ENCODE measurements around the gene RASL12.
A peak's percentile ranks its signal among the peaks of the same experiment; 100 is the strongest.
"Not testable (repeated sequence)": the region's sequence is repeated elsewhere in the genome, so short reads cannot be mapped to it uniquely, and the experiment has no call there.

Gene RASL12

DNA sequence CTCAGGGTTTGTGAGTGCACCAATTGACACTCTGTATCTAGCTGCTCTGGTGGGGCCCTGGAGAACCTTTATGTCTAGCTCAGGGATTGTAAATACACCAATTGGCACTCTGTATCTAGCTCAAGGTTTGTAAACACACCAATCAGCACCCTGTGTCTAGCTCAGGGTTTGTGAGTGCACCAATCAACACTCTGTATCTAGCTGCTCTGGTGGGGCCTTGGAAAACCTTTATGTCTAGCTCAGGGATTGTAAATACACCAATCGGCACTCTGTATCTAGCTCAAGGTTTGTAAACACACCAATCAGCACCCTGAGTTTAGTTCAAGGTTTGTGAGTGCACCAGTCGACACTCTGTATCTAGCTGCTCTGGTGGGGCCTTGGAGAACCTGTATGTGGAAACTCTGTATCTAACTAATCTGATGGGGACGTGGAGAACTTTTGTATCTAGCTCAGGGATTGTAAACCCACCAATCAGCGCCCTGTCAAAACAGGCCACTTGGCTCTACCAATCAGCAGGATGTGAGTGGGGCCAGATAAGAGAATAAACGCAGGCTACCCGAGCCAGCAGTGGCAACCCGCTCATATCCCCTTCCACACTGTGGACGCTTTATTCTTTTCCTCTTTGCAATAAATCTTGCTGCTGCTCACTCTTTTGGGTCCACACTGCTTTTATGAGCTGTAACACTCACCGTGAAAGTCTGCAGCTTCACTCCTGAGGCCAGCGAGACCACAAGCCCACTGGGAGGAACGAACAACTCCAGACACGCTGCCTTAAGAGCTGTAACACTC lies 8.0 kb upstream of the RASL12 start:
- DNase-seq = not testable (repeated sequence)

DNA sequence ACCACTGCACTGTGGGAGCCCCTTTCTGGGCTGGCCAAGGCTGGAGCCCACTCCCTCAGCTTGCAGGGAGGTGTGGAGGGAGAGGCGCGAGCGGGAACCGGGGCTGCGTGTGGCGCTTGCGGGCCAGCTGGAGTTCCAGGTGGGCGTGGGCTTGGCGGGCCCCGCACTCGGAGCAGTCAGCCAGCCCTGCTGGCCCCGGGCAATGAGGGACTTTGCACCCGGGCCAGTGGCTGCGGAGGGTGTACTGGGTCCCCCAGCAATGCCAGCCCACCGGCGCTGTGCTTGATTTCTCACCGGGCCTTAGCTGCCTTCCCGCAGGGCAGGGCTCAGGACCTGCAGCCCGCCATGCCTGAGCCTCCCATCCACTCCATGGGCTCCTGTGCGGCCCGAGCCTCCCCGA lies 7.2 kb upstream of the RASL12 start:
- DNase-seq = not testable (repeated sequence)

- no peak for DNase-seq
Measured at GRCh38 chr15:65072617-65073016, 4.8 kb upstream of the RASL12 start.

DNA sequence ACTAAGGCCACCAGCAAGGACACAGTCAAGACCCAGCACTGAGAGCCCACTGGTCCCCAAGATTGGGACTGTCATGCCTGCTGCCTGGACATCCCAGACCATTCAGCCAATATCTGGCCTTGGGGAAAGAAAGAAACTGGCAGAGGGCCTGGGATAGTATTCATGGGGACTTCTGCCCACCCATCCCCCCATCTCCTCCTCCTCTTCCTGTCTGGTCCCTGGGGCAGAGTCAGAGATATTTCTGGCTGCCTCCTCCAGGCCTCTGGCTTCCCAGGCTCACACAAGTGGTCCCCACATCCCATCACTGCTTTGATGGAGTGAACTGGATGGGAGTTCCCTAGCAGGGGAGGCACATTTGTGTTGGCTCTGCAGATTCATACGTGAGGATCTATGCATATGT lies 4.2 kb upstream of the RASL12 start:
- peak; percentile 61 for DNase-seq

DNA sequence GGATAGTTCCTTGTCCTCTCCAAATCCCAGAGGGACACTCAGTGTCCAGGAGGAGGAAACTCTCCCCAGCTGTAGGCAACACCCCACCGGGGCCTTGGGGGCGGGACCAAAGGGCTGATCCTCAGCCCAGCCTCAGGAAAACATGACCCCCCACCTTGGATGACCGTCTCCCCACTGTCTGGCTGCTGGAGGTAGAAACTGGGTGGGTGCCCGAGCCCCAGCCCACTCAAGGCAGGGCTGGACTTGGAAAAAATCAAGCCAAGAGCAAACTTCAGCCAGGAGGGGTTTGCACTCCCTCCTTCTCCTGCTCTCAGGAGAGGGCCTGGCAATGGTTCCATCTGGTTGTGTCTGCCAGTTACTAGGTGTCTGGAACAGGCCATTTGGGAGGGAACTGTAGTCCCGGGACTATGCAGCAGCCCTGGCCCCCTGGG lies 3.6 kb upstream of the RASL12 start:
- peak; percentile 32 for DNase-seq

DNA sequence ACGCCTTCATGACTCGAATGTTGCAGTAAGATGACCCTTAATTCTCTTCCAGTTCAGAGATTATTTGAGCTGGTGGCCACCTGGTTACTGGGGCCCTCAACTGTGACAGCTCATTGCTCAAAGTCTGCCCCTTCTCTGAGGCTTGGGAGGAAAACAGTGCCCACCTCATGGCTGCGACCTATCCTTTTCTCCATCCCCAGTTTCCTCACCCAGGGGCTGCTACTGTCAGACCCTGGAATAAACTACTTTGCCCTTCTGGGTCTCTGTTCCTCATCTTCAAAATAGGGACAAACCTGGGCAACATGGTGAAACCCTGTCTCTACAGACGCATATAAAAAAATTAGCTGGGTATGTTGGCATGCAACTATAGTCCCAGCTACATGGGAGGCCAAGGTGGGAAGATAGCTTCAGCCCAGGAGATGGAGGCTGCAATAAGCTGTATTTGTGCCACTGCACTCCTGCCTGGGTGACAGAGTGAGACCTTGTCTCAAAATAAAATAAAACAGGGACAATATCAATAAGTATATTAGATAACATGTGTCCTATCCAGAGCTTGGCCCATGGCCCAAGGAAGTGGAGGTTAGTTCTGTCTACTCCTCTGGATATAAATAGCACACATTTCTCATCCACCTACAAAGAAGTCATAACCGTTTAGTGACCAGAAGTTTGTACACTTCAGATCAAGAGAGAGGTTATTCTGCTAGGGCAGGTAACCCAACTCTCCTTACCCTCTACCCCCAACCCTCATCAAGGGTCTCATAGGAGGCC lies 2.2 kb upstream of the RASL12 start:
- no peak for DNase-seq

GRCh38 chr15:65069179-65069578 lies 1.4 kb upstream of the RASL12 start:
- peak; percentile 74 for DNase-seq

DNA sequence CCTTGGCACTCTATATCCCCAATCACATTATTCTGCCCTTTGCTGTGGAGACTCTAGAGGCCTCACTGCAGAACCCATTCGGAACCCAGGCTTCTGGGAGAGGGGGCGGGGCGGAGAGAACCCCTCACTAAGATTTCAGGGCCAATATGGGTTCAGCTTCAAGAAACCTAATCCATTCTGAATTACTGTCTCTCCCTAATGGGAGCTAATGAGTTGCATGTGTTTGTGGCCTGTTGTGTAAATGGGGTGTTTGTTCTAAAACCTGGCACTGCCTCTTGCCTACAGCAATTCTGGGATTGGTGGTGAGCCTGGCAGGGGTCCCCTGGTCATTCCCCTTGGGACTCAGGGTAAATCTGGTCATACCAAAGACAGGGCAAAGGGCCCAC lies 605 bp upstream of the RASL12 start:
- no peak for DNase-seq

GRCh38 chr15:65067317-65067644 lies 510 bp downstream of the RASL12 start:
- no peak for DNase-seq

DNA sequence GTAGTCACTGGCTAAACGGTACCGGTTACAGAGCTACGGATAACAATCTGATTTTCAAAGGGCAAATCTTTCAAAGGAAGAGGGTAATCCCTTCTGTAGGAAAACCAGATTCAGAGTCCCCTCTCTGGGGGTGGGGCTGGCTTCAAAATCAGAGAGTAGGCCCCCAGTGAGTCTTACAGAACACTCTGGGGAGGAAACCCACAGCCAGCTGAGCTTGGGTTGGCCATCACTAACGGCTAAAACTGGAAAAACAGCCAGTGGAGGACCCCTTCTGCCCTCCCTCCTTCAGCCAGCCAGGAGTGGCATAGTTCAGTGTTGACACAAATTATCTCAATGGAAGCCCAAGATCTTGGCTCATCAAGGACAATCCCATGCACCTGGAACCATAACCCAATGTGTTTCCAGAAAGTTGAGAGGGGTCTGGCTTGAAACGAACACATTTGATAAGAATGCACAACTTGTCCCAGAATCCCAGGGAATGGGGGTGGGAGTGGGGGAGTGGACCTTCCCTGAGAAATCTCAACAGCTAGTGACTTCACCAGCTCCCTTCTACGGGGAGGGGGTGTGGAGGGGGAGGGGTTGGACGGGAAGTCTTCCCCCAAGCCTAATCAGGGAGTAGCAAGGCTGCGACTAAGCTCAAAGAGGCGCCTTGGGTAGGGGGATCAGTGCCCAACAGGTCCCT lies 1.0 kb downstream of the RASL12 start:
- DNase-seq = no peak

GRCh38 chr15:65066001-65066634 lies 1.7 kb downstream of the RASL12 start:
- no peak for DNase-seq

DNA sequence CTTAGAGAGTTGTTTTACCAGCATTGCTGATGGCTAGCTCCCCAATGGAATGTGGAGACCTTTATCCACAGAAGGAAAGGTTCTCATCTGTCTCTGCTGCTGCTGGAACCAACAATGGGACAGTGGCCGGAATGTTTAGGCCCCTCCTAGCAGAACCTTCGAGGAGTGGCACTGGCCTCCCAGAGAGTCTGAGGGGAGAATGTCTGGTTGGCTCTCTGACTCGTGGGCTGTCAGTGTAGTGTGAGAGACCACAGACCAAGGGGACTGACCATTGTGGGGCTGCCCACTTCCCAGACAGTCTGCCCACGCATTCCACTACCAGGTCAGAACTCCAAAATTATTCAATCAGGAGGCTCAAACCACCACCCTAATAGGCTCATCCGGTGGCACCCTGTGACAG lies 5.1 kb downstream of the RASL12 start:
- DNase-seq = no peak

GRCh38 chr15:65062061-65062460 lies 5.7 kb downstream of the RASL12 start:
- no peak for DNase-seq

- DNase-seq = no peak
Measured at GRCh38 chr15:65060641-65061397, 7.0 kb downstream of the RASL12 start.

GRCh38 chr15:65059931-65060596 lies 7.7 kb downstream of the RASL12 start:
- no peak for DNase-seq

DNA sequence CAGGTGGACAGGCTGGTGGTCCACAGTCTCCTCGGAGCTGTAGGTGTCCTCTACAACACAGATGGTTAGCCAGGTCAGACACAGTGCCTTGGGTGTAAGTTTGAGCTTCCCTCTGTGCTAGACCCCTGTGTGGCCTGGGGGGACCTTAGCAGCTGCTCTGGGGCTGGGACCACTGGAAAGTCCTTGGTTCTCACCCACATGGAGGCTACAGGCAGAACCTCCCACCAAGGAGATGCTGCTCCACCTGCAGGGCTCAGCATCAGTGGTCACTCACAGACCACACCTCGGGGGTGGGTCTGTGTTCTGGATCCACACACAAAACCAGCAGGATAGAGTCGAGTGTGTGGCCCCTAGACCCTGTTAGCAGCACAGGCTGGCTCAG lies 8.4 kb downstream of the RASL12 start:
- no peak for DNase-seq

DNA sequence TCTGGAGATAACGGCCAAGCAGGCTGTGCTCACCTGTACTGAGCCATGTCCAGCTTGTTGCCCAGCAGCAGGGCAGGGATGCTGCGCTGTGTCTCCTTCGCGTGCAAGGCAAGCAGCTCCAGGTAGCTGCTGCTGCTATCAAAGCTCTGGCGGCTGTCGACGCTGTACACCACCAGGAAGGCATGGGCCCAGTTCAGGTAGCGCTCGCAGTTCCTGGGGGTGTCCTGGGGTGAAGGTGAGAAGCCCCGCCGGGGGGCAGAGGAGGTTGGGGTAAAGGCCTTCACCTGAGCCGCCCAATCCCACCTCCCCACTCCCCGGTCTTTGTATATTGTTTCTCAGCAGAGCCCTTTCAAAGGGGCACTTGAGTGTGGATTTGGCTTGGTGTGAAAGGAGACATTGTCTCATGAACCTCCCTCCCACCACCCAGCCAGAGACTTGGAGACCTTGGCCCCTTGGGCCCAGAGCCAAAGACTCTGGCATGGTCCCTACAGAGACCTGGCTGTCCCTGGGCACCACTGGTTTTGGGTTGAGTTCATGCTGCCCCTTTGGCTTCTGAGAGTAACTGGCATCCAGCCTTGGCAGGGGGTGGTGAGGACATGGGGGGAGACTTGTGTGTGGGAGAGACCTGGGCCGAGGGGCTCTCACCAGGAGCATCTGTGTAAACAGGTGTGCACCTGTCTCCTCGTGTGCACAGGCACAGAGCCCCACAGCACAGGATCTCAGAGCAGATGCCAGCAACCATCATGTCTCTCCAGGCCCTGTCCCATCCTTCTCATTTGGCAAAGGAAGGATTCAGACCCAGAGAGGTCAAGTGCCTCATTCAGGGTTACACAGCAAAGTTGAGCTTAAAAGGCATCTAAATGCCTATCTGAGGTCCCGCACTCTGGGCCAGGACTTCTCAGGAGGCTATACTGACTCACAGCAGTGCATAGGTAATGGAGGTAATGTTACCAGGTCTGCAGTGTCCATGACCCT lies 9.1 kb downstream of the RASL12 start:
- no peak for DNase-seq

DNA sequence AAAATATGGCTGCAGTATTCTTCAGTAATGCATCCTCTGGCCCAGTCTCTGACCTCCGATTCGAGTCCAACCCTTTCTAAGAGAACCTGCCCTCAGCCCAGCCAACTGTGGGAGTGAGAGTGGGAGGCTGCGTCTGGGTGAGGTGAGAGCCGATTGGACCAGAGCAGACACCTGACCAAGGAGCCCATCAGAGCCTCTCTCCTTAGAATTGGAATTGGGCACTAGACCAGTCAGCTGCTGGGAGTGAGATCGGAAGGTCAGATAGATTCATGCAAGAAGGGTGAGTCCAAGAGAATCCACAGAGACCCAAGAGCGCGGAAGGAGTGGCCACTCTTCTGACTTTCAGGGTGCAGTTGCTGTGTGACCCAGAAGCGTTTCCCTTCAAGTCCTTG lies 10.2 kb downstream of the RASL12 start:
- DNase-seq = no peak

DNA sequence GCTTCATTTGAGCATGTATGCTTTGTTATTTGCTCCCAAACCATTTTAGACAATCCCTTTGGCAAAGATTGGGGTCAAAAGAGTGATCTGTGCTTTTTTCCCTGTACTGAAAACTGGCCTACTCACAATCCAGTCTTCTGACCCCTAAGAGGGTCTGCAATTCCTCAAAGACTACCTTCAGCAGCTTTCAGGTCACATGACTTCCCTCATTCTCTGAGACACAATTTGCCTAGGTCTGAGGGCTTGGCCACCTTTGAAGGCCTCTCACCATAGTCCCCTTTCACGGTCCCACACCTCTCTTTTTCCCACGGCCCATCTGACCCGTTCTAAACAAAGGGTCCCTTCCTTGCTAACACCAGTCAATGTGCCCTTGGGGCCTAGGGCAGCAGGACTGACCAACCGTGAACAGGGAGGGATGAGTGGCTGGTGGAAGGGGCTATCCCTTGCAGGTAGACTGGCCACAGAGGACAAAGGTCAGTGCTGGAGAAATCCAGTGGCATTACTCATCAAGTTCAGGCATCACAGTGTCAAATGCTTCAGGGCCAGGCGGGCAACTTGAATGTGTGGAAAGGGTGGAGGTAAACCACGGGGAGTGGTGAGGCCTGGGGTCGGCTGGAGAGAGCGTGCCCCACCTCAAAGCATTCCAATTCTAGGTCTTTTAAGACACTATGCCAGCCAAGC lies 10.8 kb downstream of the RASL12 start:
- no peak for DNase-seq

GRCh38 chr15:65056106-65056505 lies 11.7 kb downstream of the RASL12 start:
- no peak for DNase-seq
